AML-193 (cell line): ENCODE measurements around the gene STX1A.
A peak's percentile ranks its signal among the peaks of the same experiment; 100 is the strongest.
"Not testable (repeated sequence)": the region's sequence is repeated elsewhere in the genome, so short reads cannot be mapped to it uniquely, and the experiment has no call there.

Experiments used
- DNase-seq, 2 experiments: peaks; one replicate each; lab custom pipeline; 2025; lab: John Stamatoyannopoulos, UW

STX1A gene

DNA sequence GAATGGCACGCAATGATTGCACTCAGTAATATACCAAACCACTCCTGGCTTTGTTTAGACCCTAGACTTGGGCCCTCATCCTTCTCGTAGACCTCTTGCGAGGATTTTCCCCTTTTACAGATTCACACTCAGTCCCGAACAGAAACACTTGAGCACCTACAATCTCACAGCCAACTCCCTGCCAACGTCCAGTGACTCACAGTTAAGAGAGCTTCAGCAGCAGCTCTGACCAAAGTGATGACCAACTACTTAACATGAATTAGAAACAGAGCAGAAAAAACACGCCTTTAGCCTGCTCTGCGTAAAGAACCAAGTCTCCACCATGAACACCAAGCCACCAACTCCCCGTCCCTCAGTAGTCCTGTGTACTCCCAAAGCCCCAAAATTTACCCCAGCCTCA is 38.4 kb downstream of the STX1A start:
- no peak for DNase-seq

DNA sequence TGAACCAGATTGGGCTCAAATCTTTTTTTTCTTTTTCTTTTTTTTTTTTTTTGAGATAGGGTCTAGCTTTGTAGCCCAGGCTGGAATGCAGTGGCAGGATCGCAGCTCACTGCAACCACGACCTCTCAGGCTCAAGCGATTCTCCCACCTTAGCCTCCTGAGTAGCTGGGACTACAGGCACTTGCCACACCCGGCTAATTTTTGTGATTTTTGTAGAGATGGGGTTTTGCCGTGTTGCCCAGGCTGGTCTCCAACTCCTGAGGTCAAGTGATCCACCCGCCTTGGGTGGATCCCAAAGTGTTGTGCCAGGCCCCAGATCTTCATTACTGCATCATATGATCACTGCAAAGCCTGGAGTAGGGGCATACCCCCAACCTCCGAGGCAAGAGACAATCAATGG is 39.0 kb downstream of the STX1A start:
- DNase-seq = no peak

DNA sequence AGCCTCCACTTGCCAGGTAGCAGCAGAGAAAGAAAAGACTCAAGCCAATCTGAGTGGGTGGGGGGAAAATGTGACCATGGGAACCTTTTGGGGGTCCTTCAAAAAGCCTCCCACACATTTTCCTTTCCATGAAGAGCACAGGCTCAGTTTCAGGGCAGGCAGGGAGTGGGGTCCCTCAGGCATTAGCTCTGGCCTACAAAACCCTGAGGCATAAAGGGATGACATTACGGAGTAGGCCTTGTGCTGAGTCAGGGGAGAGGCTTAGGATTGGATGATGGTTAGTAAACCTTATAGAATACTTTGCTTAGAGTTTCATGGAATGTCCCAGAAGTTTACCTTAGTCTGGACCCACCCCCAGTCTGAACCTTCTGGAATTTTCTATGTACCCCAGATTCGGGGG is 39.8 kb downstream of the STX1A start:
- no peak for DNase-seq

DNA sequence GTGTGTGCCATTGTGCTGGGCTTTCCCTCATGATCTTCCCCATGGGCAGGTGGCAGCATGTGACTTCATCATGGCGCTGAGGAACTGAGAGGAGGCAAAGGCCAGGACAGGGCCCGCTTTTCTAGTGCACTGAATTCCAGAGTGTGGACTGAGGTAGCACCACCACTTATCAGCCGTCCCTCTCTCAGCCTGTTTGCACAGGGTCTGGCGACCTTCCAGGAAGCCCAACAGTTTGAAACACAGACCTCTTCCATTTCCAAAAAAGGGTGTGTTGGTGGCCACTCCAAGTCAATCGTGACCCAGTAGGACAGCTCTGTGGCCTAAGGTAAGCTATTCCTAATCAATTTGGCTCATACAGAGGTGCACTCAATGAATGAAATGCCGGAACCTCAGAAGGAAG is 40.6 kb downstream of the STX1A start:
- no peak for DNase-seq

DNA sequence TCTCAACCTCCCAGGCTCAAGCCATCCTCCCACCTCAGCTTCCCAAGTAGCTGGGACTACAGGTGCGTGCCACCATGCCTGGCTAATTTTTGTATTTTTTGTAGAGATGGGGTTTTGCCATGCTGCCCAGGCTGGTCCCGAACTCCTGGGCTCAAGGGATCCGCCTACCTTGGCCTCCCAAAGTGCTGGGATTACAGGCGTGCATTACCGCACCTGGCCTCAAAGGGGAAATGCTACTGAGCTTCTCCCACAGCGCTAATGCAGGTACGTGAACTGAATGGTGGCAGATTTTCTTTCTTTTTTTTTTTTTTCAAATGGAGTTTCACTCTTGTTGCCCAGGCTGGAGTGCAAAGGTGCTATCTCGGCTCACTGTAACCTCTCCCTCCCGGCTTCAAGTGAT is 43.4 kb downstream of the STX1A start:
- DNase-seq = not testable (repeated sequence)

DNA sequence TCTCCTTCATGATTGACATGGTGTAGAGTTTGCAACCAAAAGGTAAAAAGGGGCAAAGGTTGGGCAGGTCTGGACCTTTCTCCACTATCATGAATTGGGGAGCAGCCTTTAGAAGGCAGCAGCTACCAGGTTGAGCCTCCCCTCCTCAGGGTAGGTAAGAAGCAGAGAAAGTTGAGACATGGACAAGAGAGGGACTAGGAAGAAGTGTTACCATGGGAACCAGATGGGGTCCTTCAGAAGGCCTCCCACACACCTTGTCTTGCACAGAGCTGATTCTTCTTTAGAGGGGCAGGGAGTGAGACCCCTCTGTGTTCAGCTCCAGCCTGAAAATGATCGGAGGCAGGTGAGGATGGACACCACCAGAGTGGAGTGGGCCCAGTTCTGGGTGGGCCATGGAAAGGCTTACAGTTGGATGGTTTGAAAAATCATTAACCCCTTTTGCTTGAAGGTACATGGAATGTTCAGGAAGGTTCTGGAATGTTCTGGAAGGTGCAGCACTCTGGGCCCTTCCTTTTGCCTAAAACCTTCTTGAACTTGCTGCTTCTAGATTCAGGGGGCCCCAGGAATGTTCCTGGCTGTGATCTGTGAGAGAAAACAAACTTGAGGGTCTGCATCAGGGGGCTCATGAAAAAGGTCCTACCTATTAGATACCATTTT is 44.9 kb downstream of the STX1A start:
- no peak for DNase-seq

DNA sequence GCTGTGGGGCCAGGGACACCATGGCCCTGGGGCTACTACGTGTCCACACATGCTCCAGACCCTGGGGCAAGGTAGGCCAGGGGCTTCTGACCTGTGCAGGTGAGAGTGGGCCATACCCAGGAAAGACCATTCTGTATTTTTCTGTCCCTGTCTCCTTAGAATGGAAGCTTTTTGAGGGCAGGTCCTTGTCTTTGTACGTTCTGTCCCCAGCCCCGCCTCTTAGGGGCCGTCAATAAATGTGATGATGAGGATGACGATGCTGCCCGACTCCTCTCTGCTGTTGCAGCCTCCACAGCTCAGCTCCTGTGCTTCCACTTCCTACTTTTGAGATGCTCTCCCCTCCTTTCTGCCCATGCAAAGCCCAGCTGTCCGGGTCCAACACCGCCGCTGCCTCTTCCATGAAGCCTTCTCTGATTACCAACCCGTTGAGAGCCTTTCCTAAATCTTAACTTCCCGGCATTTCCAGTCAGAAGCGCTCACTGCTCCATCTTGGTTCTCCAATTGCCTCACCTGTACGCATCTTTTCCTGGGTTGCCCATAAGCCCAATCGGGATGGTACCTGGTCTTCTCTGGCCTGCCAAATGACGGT is 47.5 kb downstream of the STX1A start:
- no peak for DNase-seq

DNA sequence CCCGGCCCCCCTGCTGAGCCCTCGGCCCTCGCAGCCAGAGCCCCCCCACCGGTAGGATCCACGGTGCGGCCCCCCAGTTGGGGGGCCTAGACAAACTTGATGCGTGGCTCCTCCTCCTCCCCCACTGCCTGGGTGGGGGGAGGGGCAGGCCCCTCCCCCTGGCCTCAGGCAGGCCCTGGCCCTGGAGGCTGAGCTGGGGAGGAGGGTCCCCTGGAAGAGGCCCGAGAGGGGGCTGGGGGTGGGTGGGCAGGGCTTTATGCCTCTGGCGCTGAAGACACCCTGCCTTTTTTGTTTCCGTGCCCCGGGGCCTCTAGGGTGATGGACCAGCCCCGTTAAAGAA is 48.2 kb downstream of the STX1A start:
- no peak for DNase-seq

DNA sequence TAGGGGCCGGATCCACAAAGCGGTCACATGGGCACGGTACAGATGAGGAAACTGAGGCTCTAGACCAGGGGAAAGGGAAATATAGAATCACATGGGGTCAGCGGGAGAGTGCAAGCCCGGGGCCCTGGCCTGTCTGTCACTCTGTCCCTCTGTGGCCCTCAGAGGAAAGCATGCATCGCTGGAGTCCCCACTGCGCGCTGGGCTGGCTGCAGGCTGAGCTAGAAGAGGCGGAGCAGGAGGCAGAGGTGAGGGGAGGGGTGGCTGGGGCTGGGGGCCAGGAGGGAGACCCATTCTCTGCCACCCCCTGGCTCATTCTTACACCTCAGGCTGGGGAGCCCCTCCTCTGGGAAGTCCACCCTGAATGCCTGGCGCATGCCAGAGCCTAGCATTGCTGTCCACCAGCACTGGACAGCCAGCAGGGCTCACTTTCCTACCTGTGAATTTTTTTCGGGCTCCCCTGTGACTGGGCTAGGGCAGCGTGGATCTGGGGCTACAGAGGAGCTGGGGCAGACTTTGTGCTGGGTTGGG is 49.5 kb downstream of the STX1A start:
- DNase-seq = no peak

DNA sequence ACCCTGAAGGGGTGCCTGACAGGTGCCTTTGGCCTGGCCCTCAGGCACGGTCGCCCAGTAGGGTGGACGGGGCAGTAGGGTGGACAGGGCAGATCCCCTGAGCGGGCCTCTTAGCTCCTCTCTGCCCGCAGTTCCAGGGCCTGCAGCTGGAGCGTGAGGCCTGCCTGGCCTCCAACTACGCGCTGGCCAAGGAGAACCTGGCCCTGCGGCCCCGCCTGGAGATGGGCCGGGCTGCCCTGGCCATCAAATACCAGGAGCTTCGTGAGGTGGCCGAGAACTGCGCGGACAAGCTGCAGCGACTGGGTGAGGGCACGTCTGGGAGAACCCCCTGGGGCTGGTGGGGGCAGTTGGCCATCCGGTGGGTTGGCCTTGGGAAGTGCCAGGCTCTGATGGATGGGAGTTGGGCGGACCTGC is 50.2 kb downstream of the STX1A start:
- no peak for DNase-seq

DNA sequence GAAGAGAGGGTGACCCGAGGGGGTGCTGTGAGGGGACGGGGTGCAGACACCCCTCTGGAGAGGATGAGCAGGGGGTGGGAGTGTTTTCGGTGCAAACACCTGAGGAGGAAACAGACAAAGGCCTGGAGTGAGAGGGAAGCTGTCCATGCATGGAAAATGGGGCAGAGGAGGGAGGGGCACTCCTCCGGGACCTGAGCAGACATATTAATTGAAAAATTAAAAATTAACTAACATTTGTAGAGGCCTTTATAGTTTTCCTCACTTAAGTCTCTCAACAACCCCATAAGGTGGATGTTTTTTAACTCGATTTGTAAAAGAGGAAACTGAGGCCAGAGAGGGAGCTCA is 50.6 kb downstream of the STX1A start:
- no peak for DNase-seq

DNA sequence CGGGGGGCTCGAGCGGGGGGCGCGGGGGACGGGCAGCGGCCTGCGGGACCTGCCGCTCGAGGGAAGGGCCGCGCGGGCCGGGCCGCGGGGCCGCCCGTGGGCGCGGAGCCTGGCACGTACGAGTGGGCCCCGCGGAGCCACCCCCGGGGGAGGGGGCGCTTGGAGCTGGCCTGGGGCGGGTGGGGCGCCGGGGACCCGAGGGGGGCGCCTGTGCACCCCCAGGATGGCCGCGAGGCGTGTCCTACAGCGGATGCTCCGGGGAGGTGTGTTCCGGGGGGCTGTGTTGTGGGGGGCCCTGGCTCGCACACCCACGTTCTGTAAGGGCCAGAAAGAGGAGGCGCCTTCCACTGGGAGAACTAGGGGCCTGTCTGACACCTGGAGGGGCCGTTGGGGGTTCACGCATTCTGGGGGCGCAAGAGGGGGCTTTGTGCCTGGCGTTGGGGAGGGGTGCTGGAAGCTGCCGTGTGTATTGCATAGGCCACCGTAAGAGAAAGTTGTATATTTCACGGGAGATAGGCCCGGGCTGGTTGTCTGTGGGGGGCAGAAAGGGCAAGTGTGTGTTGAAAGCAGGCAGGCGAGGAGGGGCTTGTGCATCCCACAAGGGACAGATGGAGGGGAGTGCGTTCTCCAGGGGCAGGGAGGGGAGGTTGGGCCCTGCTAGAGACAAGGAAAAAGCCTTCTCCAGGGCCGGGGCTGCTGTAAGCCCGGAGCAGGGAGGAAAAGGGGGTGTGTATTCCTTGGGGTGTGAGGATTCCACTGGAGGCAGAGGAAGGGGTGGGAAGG is 51.2 kb downstream of the STX1A start:
- DNase-seq = no peak

DNA sequence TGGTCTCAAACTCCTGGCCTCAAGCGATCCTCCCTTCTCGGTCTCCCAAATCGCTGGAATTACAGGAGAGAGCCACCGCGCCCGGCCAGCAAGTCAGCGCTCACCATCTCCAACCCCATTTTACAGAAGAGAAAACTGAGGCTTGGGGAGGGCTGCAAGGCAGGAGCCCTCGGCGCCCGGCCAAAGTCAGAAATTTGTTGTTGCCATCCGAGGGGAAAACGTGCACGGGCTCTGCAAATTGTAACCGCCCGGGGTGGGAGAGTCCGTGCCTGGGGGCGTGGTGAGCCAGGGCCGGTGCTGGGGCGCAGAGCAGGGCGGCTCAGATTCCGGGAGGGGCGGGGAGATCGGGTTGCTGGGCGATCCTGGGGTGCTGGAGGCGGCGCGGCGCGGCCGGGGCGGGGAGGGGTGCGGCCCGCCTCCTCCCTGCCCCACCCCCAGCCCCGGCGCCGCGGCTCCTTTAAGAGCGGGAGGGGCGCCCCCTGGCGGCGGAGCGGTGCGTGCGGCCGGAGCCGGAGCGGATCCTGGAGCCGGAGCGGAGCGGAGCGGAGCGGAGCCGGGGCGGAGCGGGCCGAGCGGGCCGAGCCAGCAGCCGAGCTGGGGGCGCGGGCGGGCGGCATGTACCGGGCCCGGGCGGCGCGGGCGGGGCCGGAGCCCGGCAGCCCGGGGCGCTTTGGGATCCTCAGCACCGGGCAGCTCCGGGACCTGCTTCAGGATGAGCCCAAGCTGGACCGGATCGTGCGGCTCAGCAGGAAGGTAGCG is 51.9 kb downstream of the STX1A start, which contains the start of gene VPS37D:
Gene VPS37D, plus strand, starts transcription at position 488 of the 759 bp plus-strand sequence. Its CDS starts 128 bp downstream, at position 616.
- peak; percentile 51 to 71 for DNase-seq

DNA sequence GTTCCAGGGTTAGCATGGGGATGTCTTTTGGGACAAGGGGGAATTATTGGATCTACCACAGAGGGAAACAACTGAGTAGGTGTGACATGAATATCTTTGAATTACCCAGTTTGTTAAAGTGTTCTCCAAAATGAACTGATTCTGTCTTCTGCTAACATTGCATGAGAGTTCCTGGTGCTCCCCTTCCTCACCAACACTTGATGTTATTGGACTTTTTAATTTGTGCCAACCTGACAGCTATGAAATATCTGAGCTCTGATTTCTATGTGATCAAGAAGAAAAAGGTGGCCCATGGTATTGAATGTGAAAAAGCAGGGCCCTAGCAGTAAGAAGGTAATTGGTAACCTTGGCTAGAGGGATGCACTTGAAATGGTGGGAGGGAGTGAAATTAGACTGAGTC is 56.4 kb downstream of the STX1A start:
- no peak for DNase-seq

DNA sequence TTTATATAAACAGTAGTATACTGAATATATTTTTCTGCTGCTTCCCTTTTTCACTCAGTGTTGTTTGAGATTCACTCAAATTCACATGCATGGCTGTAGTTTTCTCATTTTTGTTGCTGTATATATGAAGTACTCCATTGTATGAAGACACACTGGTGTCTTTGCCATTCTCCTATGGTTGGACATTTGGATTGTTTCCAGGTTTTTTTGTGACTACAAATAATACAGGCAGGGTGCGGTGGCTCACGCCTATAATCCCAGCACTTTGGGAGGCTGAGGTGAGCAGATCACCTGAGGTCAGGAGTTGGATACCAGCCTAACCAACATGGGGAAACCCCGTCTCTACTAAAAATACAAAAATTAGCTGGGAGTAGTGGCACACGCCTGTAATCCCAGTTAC is 58.9 kb downstream of the STX1A start:
- not testable (repeated sequence) for DNase-seq

DNA sequence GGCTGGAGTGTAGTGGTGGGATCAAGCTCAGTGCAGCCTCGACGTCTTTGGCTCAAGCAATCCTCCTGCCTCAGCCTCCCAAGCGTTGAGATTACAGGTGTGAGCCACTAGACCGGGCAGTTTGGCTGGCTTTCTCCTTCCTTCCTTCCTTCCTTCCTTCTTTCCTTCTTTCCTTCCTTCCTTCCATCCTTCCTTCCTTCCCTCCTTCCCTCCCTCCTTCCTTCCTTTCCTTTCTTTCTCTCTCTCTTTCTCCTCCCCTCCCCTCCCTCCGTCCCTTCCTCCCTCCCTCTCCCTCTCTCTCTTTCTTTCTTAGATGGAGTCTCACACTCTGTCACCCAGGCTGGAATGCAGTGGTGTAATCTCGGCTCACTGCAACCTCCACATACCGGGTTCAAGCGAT is 59.5 kb downstream of the STX1A start:
- no peak for DNase-seq

DNA sequence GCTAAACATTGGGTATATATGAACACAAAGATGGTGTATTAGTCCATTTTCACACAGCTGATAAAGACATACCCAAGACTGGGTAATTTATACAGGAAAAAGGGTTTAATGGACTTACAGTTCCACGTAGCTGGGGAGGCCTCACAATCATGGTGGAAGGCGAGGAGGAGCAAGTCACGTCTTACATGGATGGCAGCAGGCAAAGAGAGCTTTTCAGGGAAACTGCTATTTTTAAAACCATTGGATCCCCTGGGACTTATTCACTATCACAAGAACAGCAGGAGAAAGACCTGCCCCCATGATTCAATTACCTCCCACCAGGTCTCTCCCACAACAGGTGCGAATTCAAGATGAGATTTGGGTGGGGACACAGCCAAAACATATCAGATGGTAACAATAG is 64.2 kb downstream of the STX1A start:
- not testable (repeated sequence) for DNase-seq

DNA sequence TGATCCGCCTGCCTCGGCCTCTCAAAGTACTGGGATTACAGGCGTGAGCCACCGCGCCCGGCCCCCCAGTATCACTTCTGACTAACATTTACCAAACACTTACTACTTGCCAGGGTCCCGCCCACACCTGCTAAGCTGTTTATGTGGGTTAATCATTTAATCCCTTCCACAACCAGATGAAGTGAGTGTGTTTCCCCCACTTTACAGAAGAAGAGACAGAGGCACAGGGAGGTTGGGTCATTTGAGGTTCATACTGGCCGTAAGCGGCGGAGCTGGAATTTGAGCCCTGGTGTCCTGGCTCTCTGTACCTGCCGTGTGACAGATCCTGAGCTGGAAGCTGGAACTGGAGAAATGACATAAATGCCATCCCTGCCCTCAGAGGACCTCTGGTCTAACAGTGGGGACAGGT is 66.9 kb downstream of the STX1A start:
- DNase-seq = no peak

DNA sequence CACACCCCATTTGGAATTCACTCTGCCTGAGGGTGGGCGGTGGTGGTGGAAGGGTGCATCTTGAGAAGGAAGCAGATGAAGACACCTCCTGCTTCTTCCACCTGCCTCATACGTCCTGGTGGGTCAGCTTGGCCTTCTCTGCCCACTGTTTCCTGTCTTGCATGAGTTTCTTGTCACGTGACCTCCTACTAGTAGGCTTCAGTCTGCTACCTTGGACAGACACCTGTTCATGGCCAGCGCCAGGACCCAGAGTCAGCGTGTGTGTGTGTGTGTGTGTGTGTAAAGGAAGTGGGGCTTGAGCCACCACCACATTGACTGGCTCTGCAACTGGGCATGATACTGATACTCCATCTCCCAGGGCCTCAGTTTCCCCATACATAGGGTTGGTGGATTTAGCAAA is 68.9 kb downstream of the STX1A start:
- no peak for DNase-seq

DNA sequence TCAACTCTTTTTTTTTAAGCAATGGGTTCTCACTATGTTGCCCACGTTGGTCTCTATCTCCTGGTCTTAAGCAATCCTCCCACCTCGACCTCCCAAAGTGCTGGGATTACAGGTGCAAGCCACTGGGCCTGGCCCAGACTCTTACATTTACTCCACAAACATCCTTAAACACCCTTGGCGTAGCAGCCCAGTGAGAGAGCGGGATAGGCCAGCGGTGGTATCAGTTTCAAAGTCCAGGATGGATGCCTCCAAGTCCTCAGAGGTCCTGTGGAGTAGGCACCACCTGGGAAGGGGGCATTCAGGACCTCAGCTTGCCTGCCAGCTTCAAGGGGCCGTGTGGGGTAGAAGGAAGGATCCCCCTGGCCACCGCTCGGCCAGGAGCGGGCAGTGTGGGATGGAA is 69.9 kb downstream of the STX1A start:
- DNase-seq = no peak
